ENCODE data around the gene ENAH.

DNA sequence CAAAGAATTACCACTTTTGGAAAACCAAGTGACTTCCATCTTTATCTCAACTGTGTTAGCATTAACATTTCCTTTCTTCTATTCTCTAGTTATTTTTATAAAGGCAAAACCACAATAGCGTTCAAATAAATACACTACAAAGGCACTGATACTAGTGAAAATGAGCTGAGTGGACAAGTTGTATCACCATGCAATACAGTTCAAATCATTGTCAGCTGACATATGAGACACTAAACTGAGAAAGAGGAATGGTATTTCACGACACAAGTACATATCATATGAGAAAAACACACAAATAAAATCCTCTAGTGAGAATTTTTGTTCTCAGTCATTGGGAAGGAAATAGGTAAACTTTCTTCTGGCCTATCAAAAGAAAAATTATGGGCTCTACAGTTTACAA is 26.2 kb downstream of the ENAH start:
- TF ChIP-seq EZH2 (optimal IDR thresholded peaks at IDR 0.05; ENCODE audit: low read depth, low read length), result no peak
- TF ChIP-seq, protein P1, sequence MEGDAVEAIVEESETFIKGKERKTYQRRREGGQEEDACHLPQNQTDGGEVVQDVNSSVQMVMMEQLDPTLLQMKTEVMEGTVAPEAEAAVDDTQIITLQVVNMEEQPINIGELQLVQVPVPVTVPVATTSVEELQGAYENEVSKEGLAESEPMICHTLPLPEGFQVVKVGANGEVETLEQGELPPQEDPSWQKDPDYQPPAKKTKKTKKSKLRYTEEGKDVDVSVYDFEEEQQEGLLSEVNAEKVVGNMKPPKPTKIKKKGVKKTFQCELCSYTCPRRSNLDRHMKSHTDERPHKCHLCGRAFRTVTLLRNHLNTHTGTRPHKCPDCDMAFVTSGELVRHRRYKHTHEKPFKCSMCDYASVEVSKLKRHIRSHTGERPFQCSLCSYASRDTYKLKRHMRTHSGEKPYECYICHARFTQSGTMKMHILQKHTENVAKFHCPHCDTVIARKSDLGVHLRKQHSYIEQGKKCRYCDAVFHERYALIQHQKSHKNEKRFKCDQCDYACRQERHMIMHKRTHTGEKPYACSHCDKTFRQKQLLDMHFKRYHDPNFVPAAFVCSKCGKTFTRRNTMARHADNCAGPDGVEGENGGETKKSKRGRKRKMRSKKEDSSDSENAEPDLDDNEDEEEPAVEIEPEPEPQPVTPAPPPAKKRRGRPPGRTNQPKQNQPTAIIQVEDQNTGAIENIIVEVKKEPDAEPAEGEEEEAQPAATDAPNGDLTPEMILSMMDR (IDR thresholded peaks at IDR 0.05; ENCODE audit: low read length), result no peak
